WTC11 (cell line): Measurements from ENCODE around the gene KRTAP5-2.

Experiments used
- CREB1 ChIP-seq: sonication (generic); formaldehyde crosslinking; IDR thresholded peaks from 2 replicates; pipeline ENCODE4 v1.8.0; 2023; ENCODE audit warnings: mild to moderate bottlenecking, missing genetic modification reagents
- HMGA2 ChIP-seq: fragments of 250-450 bp; sonication (Bioruptor Pico); IDR thresholded peaks from 2 replicates; pipeline ENCODE4 v1.4.0; 2021; ENCODE audit warnings: mild to moderate bottlenecking, moderate library complexity
- JAZF1 ChIP-seq: fragments of 250-450 bp; sonication (Bioruptor Pico); IDR thresholded peaks from 2 replicates; pipeline ENCODE4 v1.9.0; 2021; ENCODE audit warnings: moderate library complexity, mild to moderate bottlenecking, inconsistent platforms
- KAT7 ChIP-seq: sonication (generic); formaldehyde crosslinking; IDR thresholded peaks from 2 replicates; pipeline ENCODE4 v1.8.1; 2023; ENCODE audit warnings: missing genetic modification reagents, mild to moderate bottlenecking, borderline replicate concordance
- NFATC4 ChIP-seq: fragments of 250-450 bp; sonication (Bioruptor Pico); IDR thresholded peaks from 2 replicates; pipeline ENCODE4 v1.9.0; 2021; ENCODE audit warnings: mild to moderate bottlenecking
- TEAD1 ChIP-seq: sonication (generic); formaldehyde crosslinking; IDR thresholded peaks from 2 replicates; pipeline ENCODE4 v1.8.0; 2022; ENCODE audit warnings: mild to moderate bottlenecking, missing genetic modification reagents
- TF ChIP-seq, protein P1 (sequence below): fragments of 200-600 bp; IDR thresholded peaks from 2 replicates; pipeline ENCODE4 v1.8.0; 2022; ENCODE audit warnings: antibody characterized with exemption
- TF ChIP-seq, protein P2 (sequence below): sonication (generic); formaldehyde crosslinking; IDR thresholded peaks from 2 replicates; pipeline ENCODE4 v1.8.1; 2022; ENCODE audit warnings: low read depth, missing genetic modification reagents, borderline replicate concordance
- TF ChIP-seq, protein P3 (sequence below): sonication (generic); formaldehyde crosslinking; IDR thresholded peaks from 2 replicates; pipeline ENCODE4 v1.8.1; 2023; ENCODE audit warnings: mild to moderate bottlenecking, missing genetic modification reagents, borderline replicate concordance
- TF ChIP-seq, protein P4 (sequence below): sonication (generic); formaldehyde crosslinking; IDR thresholded peaks from 2 replicates; pipeline ENCODE4 v1.8.1; 2023; ENCODE audit warnings: mild to moderate bottlenecking, missing genetic modification reagents
- TF ChIP-seq, protein P5 (sequence below): sonication (generic); formaldehyde crosslinking; IDR thresholded peaks from 2 replicates; pipeline ENCODE4 v1.8.1; 2023; ENCODE audit warnings: mild to moderate bottlenecking, missing genetic modification reagents, moderate library complexity

DNA sequence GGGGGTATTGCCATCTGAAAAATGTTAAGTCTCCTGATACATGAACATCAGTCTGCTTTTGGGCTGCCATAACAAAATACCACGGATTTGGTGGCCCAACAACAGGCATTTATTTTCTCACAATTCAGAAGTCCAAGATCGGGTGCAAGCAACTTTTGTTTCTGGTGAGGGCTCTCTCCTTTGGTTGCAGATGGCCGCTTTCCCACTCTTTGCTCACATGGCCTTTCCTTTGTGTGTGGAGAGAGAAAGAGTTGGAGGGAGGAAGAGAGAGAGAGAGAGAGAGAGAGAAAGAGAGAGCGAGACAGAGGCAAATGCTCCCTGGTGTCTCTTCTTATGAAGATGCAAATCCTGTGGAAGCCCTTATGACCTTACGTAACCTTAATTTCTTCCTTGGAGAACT is 2.5 kb upstream of the KRTAP5-2 start:
- no peak for TF ChIP-seq HMGA2 (CRISPR knock-in tag)
- TF ChIP-seq NFATC4, result no peak
- TF ChIP-seq, protein P1, sequence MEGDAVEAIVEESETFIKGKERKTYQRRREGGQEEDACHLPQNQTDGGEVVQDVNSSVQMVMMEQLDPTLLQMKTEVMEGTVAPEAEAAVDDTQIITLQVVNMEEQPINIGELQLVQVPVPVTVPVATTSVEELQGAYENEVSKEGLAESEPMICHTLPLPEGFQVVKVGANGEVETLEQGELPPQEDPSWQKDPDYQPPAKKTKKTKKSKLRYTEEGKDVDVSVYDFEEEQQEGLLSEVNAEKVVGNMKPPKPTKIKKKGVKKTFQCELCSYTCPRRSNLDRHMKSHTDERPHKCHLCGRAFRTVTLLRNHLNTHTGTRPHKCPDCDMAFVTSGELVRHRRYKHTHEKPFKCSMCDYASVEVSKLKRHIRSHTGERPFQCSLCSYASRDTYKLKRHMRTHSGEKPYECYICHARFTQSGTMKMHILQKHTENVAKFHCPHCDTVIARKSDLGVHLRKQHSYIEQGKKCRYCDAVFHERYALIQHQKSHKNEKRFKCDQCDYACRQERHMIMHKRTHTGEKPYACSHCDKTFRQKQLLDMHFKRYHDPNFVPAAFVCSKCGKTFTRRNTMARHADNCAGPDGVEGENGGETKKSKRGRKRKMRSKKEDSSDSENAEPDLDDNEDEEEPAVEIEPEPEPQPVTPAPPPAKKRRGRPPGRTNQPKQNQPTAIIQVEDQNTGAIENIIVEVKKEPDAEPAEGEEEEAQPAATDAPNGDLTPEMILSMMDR, result no peak
- TF ChIP-seq JAZF1 (CRISPR knock-in tag), result no peak
- TF ChIP-seq, protein P2, sequence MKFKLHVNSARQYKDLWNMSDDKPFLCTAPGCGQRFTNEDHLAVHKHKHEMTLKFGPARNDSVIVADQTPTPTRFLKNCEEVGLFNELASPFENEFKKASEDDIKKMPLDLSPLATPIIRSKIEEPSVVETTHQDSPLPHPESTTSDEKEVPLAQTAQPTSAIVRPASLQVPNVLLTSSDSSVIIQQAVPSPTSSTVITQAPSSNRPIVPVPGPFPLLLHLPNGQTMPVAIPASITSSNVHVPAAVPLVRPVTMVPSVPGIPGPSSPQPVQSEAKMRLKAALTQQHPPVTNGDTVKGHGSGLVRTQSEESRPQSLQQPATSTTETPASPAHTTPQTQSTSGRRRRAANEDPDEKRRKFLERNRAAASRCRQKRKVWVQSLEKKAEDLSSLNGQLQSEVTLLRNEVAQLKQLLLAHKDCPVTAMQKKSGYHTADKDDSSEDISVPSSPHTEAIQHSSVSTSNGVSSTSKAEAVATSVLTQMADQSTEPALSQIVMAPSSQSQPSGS (CRISPR knock-in tag), result no peak
- no peak for TF ChIP-seq TEAD1 (CRISPR knock-in tag)
- TF ChIP-seq, protein P3, sequence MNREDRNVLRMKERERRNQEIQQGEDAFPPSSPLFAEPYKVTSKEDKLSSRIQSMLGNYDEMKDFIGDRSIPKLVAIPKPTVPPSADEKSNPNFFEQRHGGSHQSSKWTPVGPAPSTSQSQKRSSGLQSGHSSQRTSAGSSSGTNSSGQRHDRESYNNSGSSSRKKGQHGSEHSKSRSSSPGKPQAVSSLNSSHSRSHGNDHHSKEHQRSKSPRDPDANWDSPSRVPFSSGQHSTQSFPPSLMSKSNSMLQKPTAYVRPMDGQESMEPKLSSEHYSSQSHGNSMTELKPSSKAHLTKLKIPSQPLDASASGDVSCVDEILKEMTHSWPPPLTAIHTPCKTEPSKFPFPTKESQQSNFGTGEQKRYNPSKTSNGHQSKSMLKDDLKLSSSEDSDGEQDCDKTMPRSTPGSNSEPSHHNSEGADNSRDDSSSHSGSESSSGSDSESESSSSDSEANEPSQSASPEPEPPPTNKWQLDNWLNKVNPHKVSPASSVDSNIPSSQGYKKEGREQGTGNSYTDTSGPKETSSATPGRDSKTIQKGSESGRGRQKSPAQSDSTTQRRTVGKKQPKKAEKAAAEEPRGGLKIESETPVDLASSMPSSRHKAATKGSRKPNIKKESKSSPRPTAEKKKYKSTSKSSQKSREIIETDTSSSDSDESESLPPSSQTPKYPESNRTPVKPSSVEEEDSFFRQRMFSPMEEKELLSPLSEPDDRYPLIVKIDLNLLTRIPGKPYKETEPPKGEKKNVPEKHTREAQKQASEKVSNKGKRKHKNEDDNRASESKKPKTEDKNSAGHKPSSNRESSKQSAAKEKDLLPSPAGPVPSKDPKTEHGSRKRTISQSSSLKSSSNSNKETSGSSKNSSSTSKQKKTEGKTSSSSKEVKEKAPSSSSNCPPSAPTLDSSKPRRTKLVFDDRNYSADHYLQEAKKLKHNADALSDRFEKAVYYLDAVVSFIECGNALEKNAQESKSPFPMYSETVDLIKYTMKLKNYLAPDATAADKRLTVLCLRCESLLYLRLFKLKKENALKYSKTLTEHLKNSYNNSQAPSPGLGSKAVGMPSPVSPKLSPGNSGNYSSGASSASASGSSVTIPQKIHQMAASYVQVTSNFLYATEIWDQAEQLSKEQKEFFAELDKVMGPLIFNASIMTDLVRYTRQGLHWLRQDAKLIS, result no peak
- TF ChIP-seq, protein P4, sequence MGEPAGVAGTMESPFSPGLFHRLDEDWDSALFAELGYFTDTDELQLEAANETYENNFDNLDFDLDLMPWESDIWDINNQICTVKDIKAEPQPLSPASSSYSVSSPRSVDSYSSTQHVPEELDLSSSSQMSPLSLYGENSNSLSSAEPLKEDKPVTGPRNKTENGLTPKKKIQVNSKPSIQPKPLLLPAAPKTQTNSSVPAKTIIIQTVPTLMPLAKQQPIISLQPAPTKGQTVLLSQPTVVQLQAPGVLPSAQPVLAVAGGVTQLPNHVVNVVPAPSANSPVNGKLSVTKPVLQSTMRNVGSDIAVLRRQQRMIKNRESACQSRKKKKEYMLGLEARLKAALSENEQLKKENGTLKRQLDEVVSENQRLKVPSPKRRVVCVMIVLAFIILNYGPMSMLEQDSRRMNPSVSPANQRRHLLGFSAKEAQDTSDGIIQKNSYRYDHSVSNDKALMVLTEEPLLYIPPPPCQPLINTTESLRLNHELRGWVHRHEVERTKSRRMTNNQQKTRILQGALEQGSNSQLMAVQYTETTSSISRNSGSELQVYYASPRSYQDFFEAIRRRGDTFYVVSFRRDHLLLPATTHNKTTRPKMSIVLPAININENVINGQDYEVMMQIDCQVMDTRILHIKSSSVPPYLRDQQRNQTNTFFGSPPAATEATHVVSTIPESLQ (CRISPR knock-in tag), result no peak
- TF ChIP-seq KAT7, result no peak
- TF ChIP-seq, protein P5, sequence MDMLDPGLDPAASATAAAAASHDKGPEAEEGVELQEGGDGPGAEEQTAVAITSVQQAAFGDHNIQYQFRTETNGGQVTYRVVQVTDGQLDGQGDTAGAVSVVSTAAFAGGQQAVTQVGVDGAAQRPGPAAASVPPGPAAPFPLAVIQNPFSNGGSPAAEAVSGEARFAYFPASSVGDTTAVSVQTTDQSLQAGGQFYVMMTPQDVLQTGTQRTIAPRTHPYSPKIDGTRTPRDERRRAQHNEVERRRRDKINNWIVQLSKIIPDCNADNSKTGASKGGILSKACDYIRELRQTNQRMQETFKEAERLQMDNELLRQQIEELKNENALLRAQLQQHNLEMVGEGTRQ (CRISPR knock-in tag), result no peak
- no peak for TF ChIP-seq CREB1 (CRISPR knock-in tag)
